H1 (cell line): ENCODE measurements around the gene BPIFB4.

Experiments used
- RNF2 ChIP-seq: fragments of 200-900, 300-1000 bp; sonication (generic); IDR thresholded peaks from 2 replicates; pipeline ENCODE4 v1.7.1; 2016; ENCODE audit warnings: borderline replicate concordance, low read depth, mild to moderate bottlenecking, antibody characterized with exemption, low read length; ENCODE audit not compliant: poor library complexity, severe bottlenecking; ENCODE audit errors: missing control alignments
- SUZ12 ChIP-seq: fragments of 200-600 bp; sonication (generic); IDR thresholded peaks from 2 replicates; pipeline ENCODE4 v1.6.1; 2012; ENCODE audit warnings: mild to moderate bottlenecking, inconsistent platforms, low read length, moderate library complexity, mixed read lengths
- TEAD4 ChIP-seq: IDR thresholded peaks from 2 replicates; pipeline ENCODE4 v1.6.1; 2012; ENCODE audit warnings: low read depth, low read length, inconsistent platforms, mixed read lengths

GRCh38 chr20:33062105-33062824 lies 17.2 kb upstream of the BPIFB4 start:
- TF ChIP-seq SUZ12 (no peak), RNF2 (no peak), TEAD4 (no peak)
